Midbrain (tissue), 1 donor: ENCODE data around the gene NABP2.

ENCODE experiments used
- DNase-seq: peaks from one replicate; lab custom pipeline; 2025; lab: John Stamatoyannopoulos, UW

Gene NABP2

DNA sequence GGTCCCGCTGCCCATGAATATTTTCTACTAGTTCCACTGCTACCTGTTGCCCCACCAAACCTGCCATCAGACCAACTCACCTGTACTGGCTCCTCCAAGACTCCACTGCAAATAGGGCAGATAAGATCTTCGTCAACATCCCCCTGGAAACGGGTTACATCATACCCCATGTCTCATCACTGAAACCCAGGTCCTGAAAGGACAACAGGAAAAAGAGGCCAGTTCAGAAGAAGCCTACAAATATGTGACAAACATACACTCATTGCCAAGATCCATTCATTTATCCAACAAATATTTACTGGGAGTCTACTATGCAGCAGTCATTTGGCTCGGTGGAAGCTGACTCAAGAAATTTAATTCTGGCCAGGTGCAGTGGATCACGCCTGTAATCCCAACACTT lies 10.3 kb upstream of the NABP2 start:
- DNase-seq, result no peak

DNA sequence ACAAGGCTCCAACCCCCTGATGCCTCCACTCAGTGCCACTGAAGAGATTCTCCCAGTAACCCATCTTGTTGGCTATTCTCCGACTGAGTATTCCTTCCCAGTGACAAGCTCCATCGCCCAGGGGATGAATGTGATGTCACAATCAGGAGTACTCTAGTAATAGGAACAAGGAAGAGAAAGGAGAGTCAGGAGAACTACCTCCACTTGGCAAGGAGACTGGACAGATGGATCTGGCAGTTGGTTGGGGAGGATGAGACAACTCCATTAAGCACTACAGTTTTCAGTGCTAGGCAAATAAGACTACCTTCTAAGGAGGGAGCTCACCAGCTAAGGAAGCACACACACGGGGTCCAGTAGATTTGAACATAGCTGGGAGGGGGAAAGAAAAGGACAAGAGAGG lies 7.7 kb upstream of the NABP2 start:
- DNase-seq, result no peak

DNA sequence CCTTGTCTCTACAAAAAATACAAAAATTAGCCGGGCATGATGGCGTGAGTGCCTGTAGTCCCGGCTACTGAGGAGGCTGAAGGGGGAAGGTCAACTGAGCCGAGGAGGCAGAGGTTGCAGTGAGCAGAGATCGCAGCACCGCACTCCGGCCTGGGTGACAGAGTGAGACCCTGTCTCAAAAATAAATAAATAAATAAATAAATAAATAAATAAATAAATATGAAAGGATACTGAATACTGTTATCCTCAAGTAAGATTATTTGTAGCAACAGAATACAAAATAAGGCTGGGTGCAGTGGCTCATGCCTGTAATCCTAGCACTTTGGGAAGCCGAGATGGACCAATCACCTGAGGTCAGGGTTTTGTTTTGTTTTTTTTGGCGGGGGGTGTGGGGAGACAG lies 4.3 kb upstream of the NABP2 start:
- DNase-seq, result no peak

DNA sequence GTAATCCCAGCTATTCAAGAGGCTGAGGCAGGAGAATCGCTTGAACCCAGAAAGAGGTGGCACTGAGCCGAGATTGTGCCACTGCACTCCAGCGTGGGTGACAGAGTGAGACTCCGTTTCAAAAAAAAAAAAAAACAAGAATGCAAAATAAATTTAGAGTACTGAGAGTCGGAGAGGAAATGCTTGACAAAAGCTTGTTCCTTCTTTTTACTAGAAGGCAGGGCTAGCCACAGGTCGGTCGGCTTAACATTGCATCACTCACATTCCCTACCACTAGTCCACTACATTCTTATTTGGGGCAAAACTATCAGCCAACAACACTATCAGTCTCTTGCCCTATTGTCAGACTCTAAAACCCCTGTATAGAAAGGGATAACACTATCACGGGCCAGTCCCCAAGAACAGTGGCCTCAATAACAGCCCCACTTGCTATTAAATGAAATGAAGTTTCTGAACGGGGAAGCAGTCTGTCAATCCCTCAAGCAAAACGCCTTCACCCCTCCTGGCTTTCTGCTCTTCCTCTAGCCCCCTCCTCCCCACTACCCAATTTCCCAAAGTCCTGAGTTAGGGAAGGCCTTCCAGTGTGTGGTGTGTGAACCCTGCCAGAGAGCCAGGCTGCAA lies 3.4 kb upstream of the NABP2 start:
- DNase-seq, result peak; percentile 17

DNA sequence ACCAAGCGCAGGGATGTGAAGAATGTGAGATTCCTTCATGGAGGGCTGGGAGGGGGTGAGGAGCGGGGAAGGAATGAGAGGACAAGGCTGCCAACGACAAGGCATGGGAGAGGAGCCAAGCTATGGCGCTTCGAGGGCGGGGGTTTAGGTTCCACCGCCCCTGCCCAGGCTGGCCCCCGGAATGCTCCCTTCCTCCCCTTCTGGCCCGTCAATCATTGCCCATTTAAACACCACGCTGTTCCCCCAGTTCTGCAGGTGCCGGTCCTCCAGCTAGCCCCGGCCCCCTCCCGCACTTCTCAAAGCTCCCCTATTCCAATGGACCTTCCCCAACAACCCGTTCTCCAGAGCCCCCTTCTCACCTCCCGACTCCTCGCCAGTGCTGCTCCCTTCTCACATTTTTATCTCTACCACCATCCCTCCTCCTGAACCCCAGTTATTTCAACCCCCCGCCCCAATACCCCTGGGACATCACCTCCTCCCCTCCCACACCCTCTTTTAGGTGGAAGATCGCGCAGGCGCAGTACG lies 2.8 kb upstream of the NABP2 start:
- peak; percentile 28 for DNase-seq

DNA sequence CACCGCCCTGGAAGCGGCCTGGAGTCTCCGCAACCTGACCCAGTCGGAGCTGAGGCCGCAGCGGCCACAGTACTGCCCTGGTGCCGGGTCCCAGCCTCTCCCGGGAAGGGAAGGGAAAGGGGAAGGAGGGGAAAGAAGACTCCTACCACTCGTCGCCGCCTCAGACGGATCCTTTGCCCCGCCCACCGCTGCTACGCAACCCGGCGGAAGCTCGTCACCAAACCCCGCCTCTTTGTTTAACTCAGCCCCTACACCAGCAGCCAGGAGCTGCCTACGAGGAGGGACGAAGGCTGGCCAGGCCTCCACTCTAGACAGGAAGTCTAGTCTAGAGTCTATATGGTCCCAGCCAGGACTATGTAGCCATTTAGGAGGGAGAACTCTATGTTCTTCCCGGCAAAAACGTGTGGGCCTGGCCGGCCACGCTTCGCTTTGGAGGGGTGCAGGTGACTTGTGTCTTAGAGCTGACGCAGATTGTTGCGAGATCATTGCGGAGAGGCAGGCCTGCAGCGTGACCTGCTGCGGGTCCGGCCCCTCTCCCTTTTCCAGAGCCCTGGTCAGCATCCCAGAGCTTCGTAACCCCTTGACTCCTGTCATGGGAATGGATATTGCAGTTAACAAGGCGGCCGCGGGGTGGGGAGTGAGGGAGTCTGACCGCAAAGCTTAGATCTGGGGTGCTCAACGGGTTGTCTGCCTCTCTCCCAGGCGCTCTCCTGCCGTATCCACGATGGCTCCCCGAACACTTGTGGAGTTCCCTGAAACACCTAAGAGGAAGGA lies 2.2 kb upstream of the NABP2 start, which contains the start of gene RNF41:
TSS of gene RNF41 (minus strand) at position 166 of the 774 bp plus-strand sequence. CDS start 7,875 bp downstream, outside the sequence.
- DNase-seq, result peak; percentile 96

DNA sequence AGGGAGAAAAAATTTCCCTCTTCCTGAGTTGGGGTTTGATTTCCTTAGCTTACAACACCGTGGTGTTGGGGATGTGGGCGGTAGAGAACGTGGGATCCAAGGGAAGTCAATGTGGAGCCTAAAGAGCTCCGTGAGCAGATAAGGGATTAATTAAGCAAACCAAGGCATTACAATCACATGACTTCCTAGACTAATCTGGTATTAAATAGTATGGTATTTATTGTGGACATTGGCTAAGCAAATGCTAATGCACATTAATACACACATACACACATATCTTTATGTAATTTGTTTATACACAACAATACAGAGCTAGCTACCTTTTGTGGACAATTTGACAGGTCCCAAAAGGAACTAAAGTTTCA lies 1.6 kb upstream of the NABP2 start:
- no peak for DNase-seq

DNA sequence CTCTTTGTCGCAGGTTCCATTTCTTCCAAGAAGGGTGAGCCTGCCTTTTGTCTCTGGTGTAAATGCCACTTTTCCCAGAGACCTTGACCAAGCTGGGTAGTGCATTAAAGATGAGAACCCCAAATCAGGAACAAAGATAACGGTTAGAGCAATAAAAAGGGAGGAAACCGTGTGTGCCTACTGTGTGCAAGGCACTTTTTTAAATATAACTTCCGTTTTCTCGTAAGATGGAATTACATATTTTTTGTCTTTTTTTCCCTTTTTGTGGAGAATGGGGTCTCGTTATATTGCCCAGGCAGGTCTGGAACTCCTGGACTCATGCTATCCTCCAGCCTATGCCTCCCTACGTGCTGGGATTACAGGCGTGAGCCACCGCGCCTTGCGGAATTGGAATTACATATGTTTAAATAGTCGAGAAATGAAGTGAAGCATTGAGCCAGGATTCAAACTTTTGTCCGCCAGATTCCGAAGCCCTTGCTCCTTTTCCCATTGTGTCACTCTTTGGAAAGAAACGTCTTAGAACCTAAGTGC lies 506 bp upstream of the NABP2 start:
- DNase-seq, result no peak

DNA sequence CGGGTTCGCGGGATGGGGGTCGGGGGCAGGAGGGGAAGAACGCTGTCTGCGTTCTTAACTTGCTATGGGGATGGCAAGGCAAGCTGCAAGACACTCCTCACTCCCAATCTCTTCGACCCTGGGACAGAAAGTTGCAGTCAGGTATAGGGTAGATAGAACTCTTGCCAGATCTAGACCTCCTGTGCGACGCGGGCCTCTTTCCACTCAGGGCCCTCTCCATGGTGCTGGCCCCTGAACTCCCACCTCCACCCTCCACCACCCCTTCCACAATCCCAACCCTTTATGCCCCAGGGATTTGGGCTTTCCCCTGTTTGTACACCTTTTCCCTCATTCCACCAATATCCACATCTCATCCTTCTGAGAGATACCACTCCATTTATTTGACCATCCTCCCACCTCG lies 812 bp downstream of the NABP2 start:
- DNase-seq, result no peak

DNA sequence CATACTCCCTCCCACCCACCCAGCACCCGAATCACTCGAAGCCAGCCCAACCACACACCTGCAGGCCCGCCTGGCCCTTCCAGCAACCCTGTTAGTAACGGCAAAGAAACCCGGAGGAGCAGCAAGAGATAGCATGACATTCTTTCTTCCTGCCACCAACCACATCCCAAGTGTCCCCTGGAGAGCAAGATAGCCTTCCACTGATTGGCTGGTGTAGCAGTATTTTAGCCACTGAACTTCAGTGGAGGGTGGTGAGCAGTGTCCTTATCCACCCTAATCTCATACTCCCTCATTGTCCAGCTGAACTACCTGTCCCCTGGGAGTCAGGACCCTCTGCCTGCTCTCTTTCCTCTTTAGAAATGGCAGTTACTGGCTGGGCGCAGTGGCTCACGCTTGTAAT lies 4.9 kb downstream of the NABP2 start:
- no peak for DNase-seq

DNA sequence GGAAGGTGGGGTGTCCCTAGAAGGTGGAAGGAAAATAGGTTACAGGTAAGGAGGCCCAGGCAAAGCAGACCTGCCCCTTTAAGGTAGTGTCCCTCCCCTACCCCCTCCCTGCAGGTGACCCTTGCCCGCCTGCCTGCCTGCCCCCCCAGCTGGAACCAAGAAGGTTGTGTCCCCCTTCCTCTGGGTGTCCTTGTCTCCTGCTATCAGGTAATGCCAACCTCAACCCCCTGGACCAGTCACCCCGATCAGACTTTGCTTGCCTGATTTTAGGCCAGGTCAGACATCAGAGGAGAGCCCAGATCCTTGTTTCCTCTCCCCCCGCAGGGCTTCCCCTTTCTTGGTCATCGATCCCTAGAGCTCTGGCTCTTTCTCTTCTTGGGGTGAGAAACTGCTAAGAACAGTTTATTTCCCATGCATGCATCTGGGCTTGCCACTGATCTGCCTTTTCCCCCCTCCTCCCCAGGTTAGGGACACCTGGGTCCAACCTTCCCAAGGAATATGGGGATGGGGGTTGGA lies 5.8 kb downstream of the NABP2 start, which contains the start of gene SLC39A5:
TSS of gene SLC39A5 (plus strand) at position 136 of the 516 bp plus-strand sequence. CDS start 1,224 bp downstream, outside the sequence.
- no peak for DNase-seq

DNA sequence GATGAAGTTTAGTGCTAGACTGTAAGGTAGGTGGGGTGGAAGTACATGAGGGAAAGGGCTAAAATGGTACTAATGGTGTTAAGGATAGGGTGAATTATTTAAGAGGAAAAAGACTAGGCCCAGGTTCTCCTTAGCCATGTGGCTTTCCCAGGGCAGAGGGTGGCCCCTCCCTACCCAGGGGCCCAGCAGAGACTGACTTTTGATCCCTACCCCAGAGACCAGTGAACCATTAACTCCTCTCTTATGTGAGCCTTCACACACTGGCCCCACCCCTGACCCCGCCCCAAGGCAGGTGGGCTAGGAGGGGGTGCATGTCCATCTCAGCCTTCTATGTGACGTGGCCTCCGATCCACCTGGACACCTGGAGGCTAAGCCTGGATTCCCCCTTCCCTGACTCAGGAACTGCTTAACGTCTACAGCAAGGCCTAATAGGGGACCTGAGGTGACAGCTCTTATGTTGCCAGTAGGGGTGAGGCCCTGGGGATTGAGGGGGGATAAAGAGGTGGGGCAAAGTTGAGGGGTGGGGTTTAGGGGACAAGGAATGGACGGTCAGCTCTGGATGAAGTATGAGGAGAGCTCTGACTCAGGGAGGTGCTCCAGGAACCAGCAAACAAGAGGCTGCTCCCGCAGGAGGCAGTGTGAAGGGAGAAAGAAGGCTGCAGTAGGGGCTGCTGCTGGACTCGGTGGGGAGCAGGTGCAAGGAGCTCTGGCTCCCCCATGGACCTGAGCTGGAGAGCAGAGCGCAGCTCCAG lies 6.5 kb downstream of the NABP2 start:
- no peak for DNase-seq

DNA sequence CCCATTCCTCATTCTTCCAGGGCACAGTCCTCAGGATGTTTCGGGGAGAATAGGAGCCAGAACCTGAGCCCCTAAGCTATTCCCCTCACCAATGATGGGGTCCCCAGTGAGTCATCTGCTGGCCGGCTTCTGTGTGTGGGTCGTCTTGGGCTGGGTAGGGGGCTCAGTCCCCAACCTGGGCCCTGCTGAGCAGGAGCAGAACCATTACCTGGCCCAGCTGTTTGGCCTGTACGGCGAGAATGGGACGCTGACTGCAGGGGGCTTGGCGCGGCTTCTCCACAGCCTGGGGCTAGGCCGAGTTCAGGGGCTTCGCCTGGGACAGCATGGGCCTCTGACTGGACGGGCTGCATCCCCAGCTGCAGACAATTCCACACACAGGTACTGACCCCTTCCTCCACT lies 7.0 kb downstream of the NABP2 start:
- DNase-seq, result no peak

DNA sequence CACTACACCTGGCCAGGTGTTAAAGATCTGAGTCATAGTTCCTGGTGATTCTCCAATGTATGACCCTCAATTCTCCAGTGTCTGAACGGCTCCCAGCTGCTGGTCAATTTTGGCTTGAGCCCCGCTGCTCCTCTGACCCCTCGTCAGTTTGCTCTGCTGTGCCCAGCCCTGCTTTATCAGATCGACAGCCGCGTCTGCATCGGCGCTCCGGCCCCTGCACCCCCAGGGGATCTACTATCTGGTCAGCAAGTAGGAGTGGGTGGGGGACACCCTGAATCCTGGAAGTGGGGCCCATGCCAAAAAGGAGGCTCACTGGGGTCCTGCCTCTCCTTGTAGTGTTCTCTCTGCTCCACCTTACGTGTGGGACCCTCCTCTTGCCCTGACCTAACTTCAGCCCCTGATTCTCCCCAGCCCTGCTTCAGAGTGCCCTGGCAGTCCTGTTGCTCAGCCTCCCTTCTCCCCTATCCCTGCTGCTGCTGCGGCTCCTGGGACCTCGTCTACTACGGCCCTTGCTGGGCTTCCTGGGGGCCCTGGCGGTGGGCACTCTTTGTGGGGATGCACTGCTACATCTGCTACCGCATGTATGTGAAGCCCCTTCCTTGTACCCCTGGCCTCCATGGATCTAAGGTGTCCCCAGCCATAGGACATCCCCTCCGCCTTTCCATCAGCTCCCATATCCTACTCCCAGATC lies 10.7 kb downstream of the NABP2 start:
- no peak for DNase-seq

DNA sequence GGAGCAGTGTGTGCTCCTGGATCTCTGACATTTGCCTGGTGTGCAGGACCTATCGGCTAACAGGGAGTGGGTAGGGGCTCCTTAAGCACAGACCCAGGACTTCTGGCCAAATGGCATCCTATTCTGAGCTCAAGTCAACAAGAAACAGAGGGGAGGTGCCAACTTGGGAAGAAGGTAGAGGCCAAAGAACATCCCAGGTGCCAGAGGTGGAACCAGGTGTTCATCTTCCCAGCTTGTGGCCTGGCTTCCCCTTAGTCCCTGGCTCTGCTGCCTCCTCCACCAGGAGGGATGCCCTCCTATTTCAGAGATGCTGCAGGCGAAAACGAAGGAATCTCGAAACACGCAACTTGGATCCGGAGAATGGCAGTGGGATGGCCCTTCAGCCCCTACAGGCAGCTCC lies 11.9 kb downstream of the NABP2 start:
- no peak for DNase-seq

DNA sequence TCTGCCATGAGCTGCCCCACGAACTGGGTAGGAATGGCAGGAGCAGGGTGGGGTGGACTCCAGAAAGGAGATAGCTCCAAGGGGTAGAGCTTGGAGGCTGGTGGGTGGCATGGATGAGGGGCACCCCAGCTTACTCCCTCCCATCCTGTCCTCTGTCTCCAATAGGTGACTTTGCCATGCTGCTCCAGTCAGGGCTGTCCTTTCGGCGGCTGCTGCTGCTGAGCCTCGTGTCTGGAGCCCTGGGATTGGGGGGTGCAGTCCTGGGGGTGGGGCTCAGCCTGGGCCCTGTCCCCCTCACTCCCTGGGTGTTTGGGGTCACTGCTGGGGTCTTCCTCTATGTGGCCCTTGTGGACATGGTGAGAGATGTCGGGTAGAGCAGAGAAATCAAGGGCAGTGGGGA lies 12.8 kb downstream of the NABP2 start:
- no peak for DNase-seq

DNA sequence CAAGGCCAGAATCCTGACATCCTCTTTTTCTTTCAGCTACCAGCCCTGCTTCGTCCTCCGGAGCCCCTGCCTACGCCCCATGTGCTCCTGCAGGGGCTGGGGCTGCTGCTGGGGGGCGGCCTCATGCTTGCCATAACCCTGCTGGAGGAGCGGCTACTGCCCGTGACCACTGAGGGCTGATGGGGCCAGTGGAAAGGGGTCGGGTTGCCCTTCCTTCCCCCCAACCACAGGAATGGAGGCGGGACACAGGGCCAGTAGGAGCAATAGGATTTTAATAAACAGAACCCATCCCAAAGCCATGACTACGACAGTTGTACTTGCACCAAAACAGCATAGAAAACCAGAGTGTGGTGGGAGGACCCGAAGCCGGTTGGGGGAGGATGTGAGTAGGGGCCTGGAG lies 13.4 kb downstream of the NABP2 start:
- no peak for DNase-seq

DNA sequence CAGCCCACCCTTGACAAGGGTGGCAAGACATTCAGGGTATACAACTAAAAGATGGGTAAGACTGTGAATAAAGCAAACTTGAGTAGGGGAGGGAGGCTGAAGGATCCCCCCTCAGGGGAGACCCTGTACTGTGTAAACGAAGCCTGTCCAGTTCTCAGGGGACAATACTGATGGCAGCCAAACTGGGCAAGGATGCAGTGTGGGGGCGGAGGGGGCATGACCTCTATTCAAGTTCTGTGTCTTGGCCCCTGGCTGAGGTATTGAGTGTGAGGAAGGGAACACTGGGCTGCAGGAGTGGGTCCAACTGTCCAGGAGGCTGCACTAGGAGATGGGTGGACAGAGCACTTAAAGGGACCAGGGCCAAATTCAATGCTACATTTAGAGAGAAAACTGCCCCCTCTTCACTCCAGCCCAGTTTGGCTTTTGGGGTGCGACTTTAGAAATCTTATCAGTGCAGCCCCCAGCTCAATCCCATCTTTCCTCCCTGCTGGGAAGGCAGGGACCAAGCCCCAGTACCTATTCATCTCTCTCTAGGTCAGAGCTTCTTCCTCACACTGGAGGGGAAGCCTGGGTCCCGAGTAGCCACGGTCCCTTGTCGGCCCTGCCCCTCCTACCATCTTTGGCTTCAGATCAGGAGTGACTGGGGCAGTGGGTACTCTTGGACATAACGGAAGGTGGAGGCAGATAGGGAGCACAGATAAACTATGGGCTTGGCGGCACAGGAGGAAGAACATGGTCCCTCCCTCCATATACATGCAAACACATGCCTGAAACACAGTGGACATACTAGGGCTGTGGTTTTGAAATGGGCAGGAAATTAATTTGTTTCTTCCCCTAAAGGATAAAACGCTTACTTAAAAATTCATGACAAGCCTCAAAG lies 17.5 kb downstream of the NABP2 start:
- DNase-seq, result no peak

DNA sequence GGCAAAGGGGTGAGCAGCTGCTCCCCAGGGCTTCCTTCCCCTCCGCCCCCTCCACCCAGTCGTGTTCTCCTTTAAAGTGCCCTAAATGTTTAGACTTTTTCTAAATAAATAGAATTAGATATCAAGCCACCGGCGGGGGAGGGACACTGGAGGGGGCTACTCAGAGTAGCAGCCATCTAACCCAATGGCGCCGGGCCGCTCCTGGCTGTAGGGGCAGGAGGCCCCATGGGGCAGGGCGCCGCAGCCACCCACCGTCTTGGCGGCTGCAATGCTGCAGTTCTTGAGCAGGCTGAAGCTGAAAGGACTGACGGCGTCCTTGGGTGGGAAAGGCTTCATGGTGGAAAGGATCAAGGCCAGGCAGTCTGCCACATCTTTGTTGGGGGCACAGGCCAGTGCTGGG lies 18.8 kb downstream of the NABP2 start:
- no peak for DNase-seq

DNA sequence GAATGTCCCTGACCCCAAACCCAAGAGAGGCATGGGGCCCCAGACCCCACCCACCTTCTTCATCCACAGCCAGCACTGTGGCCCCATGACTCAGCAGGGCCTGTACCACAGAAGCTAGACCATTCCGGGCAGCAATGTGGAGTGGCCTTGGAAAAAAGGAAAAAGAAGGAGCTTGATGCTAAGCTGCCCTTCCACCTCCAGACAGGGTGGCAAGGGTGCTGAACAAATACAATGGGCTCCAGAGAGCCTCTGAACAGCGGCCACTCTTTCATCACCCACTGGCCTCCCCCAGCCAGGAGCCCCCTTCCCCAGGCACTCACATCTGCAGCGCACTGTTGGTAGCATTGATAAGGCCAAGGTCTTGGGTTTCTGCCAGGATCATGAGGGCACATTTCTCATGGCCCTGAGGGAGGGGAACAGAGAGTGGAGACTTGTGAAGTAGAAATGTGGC lies 19.6 kb downstream of the NABP2 start:
- DNase-seq, result no peak
